NB4 (cell line): ENCODE data around the gene MST1.
"Not testable (repeated sequence)": the region's sequence is repeated elsewhere in the genome, so short reads cannot be mapped to it uniquely, and the experiment has no call there.

ENCODE experiments used
- DNase-seq: peaks from one replicate; pipeline ENCODE4 v3.0.0; 2010; ENCODE audit warnings: low read depth
- H3K4me3 ChIP-seq: one replicate; pipeline ENCODE4 v1.5.1; 2011; ENCODE audit warnings: mild to moderate bottlenecking, low read depth, low read length, moderate library complexity
- CTCF ChIP-seq: IDR thresholded peaks from one replicate; pipeline ENCODE4 v1.5.1; 2012; ENCODE audit warnings: low read depth, low read length
- MAX ChIP-seq: IDR thresholded peaks from 2 replicates; pipeline ENCODE4 v1.6.1; 2011; ENCODE audit warnings: low read depth, low read length
- MYC ChIP-seq: IDR thresholded peaks from 2 replicates; pipeline ENCODE4 v1.6.1; 2011; ENCODE audit warnings: low read depth, low read length
- POLR2A ChIP-seq: IDR thresholded peaks from 2 replicates; pipeline ENCODE4 v1.6.1; 2011; ENCODE audit warnings: mild to moderate bottlenecking; ENCODE audit not compliant: insufficient read length; ENCODE audit errors: extremely low read depth

The MST1 gene

GRCh38 chr3:49702672-49703071, 13.4 kb upstream of the MST1 start:
- DNase-seq = no peak
- TF ChIP-seq CTCF (no peak), POLR2A (no peak), MAX (no peak), MYC (no peak)
- no peak overlapping the region for H3K4me3 ChIP-seq

GRCh38 chr3:49701388-49702077, 12.3 kb upstream of the MST1 start:
- peak; percentile 39 for DNase-seq
- H3K4me3 ChIP-seq = no peak overlapping the region
- peak; percentile 38 for TF ChIP-seq CTCF
- no peak for TF ChIP-seq MYC

GRCh38 chr3:49700453-49701128, 11.3 kb upstream of the MST1 start:
- TF ChIP-seq MYC (no peak), CTCF (peak; percentile 19)
- no peak for DNase-seq
- no peak overlapping the region for H3K4me3 ChIP-seq

GRCh38 chr3:49700014-49700413, 10.7 kb upstream of the MST1 start:
- H3K4me3 ChIP-seq = no peak overlapping the region
- TF ChIP-seq MYC (no peak), POLR2A (no peak), CTCF (no peak), MAX (no peak)
- DNase-seq = no peak

GRCh38 chr3:49699281-49699979, 10.2 kb upstream of the MST1 start:
- TF ChIP-seq CTCF = no peak
- no peak for TF ChIP-seq MAX
- no peak for TF ChIP-seq POLR2A
- TF ChIP-seq MYC = no peak
- H3K4me3 ChIP-seq = no peak overlapping the region
- DNase-seq = no peak

- not testable (repeated sequence) for H3K4me3 ChIP-seq, DNase-seq
Observed at GRCh38 chr3:49695350-49696015, 6.2 kb upstream of the MST1 start.

- H3K4me3 ChIP-seq, DNase-seq: not testable (repeated sequence)
Observed at GRCh38 chr3:49694409-49695070, 5.3 kb upstream of the MST1 start.

- H3K4me3 ChIP-seq, DNase-seq: not testable (repeated sequence)
Observed at GRCh38 chr3:49691481-49691880, 2.2 kb upstream of the MST1 start.

GRCh38 chr3:49690856-49691255, 1.6 kb upstream of the MST1 start:
- not testable (repeated sequence) for DNase-seq
- H3K4me3 ChIP-seq = peak overlapping the region; percentile 16
